Spinal cord (tissue), 10 donors: ENCODE results near the gene ARHGAP12. TPM values are rescaled to one million over a fixed set of nuclear protein-coding genes. Genes with fewer than 3 reads are reported as not detected.
A peak's percentile ranks its signal among the peaks of the same experiment; 100 is the strongest.
"Not testable (repeated sequence)": the region's sequence is repeated elsewhere in the genome, so short reads cannot be mapped to it uniquely, and the experiment has no call there.

Source experiments
- DNase-seq, 6 donors: peaks; one replicate each; pipeline versions ENCODE4 v3.0.0 to v3.0.0-alpha.2; 2013 to 2015; ENCODE audit warnings: low spot score in 6 of 6, low read depth in 4 of 6
- H3K27ac ChIP-seq: one replicate; pipeline ENCODE4 v1.5.1; 2013; ENCODE audit warnings: low read depth, low read length, control low read depth
- H3K27me3 ChIP-seq: one replicate; pipeline ENCODE4 v1.6.1; 2013; ENCODE audit warnings: low read length; ENCODE audit not compliant: control insufficient read depth, insufficient read depth
- H3K36me3 ChIP-seq: one replicate; pipeline ENCODE4 v1.6.1; 2013; ENCODE audit warnings: low read length; ENCODE audit not compliant: control insufficient read depth, insufficient read depth
- H3K4me1 ChIP-seq: one replicate; pipeline ENCODE4 v1.6.1; 2013; ENCODE audit warnings: low read length; ENCODE audit not compliant: control insufficient read depth, insufficient read depth
- H3K4me3 ChIP-seq: one replicate; pipeline ENCODE4 v1.5.1; 2013; ENCODE audit warnings: low read depth, low read length, control low read depth
- H3K9me3 ChIP-seq: one replicate; pipeline ENCODE4 v1.6.1; 2013; ENCODE audit warnings: low read length; ENCODE audit not compliant: control insufficient read depth, insufficient read depth
- WGBS: methylation state at CpG from one replicate; pipeline ENCODE4 v1.1.5; 2013; ENCODE audit warnings: missing lambda C conversion rate; ENCODE audit not compliant: insufficient coverage; 5-methylcytosine and 5-hydroxymethylcytosine counted together
- polyA plus RNA-seq, 2 donors: library from polyadenylated mRNA; unstranded; fragments of 120-200 nt; gene quantifications; one replicate each; pipeline ENCODE4 v1.2.1, GENCODE V29; 2013; ENCODE audit not compliant: insufficient read length in 2 of 2
- total RNA-seq, 2 donors: library from RNA; depleted of rRNA in 1 of 2; stranded (reverse); fragments of 120-200 nt in 1 of 2; fragments of >200 nt in 1 of 2; gene quantifications; one replicate each; pipeline versions ENCODE4 v1.2.3 to v1.2.4, GENCODE V29; 2013 to 2014
- donor health status: healthy.

ARHGAP12 gene
- total and polyA plus RNA-seq, 4 donors, result 40.0 to 87.2 (median 53.0) TPM

DNA sequence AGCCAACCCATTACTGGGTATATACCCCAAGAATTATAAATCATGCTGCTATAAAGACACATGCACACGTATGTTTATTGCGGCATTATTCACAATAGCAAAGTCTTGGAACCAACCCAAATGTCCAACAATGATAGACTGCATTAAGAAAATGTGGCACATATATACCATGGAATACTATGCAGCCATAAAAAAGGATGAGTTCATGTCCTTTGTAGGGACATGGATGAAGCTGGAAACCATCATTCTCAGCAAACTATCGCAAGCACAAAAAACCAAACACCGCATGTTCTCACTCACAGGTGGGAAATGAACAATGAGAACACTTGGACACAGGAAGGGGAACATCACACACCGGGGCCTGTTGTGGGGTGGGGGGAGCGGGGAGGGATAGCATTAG, 32.9 kb downstream of the ARHGAP12 start:
- WGBS, result no CpG with 5 or more reads among the region's 6 CpGs
- H3K4me1 ChIP-seq, H3K9me3 ChIP-seq, H3K27me3 ChIP-seq, H3K27ac ChIP-seq, H3K4me3 ChIP-seq, DNase-seq, H3K36me3 ChIP-seq: not testable (repeated sequence)

DNA sequence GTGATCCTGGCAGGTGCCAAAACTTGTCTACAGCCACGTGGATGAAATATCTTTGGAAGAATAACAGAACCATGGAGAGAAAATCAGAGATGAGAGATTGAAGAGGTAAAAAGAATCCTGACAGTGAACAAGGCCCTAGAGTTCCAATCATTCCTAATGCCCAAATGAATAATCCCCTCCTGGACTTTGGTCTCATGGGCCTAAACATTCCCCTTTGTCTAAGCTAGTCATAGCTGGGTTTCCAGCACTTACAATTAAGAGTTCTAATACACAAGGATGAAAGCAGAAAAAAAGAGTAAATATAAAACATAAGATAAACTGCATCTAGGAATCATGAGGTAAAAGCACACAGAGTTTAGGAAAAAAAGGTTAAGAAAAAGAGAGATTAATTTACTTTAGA, 40.2 kb downstream of the ARHGAP12 start:
- H3K27me3 ChIP-seq, result no peaks in the 10 kb centered on the region
- no peak overlapping the region for H3K27ac ChIP-seq
- WGBS, result no CpG with 5 or more reads among the region's 1 CpG
- H3K4me3 ChIP-seq, result no peak overlapping the region
- H3K36me3 ChIP-seq, result no peaks in the 10 kb centered on the region
- no peaks in the 10 kb centered on the region for H3K4me1 ChIP-seq
- no peaks in the 10 kb centered on the region for H3K9me3 ChIP-seq
- DNase-seq, result no peak

DNA sequence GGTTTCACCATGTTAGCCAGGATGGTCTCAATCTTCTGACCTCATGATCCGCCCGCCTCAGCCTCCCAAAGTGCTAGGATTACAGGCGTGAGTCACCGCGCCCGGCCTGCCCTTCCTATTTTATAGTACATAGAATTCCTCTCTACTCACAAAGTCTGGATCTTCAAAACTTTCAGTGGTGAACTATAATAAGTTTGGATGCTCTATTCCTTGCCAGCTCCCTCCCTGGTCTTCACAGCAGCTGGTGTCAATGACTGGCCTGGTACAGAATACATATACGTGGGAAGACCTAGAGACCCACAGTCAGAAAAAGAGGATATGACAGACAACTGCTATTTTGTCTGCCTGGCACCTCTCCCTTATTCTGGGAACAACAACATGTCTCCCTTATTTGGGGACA, 40.8 kb downstream of the ARHGAP12 start:
- H3K27me3 ChIP-seq, result no peaks in the 10 kb centered on the region
- no peak overlapping the region for H3K4me3 ChIP-seq
- H3K36me3 ChIP-seq, result no peaks in the 10 kb centered on the region
- no peaks in the 10 kb centered on the region for H3K9me3 ChIP-seq
- H3K4me1 ChIP-seq, result no peaks in the 10 kb centered on the region
- H3K27ac ChIP-seq, result no peak overlapping the region
- DNase-seq, result no peak
- WGBS, result 95% methylated on average over 7 of the region's 7 CpGs

DNA sequence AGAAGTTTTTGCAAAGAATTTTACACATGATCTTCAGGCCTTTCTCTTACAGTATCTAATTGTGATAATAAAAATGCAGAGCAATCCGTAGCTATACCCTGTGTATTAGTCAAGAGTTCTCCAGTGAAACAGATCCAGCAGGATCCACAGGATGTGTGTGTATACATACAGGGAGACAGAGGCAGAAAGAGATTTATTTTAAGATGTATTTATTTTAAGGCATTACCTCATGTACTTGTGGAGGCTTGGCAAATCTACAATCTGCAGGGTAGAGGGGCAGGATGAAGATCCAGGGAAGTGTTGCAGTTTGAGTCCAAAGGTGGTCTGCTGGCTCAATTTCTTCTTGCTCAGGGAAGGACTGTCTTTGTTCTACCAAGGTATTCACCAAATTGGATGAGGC, 41.7 kb downstream of the ARHGAP12 start:
- no peak for DNase-seq
- Histone ChIP-seq H3K27ac (no peak overlapping the region), H3K4me3 (no peak overlapping the region), H3K27me3 (no peaks in the 10 kb centered on the region), H3K4me1 (no peaks in the 10 kb centered on the region), H3K9me3 (no peaks in the 10 kb centered on the region), H3K36me3 (no peaks in the 10 kb centered on the region)
- WGBS, result no CpG with 5 or more reads among the region's 1 CpG

DNA sequence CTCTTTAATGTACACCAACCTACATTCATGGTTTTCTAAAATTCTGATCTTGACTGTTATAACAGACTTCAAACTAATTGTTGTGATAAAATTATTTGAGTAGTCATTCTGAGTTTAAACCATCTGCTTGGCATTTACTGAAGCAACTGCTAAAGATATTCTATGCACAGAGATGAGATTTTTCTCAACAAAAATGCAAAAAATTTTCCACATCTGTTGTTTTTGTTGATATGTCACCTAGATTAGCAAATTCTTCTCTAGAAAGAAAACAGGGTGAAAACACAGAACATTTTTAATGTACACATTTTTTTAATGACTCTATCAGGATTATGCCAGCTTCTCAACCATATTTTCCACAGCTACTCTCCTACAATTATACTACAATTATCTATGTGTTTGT, 42.7 kb downstream of the ARHGAP12 start:
- DNase-seq, result peak in 1 of 6 donors; percentile 40
- Histone ChIP-seq H3K36me3 (no peaks in the 10 kb centered on the region), H3K27ac (no peak overlapping the region), H3K4me1 (no peaks in the 10 kb centered on the region), H3K4me3 (no peak overlapping the region), H3K9me3 (no peaks in the 10 kb centered on the region), H3K27me3 (no peaks in the 10 kb centered on the region)

DNA sequence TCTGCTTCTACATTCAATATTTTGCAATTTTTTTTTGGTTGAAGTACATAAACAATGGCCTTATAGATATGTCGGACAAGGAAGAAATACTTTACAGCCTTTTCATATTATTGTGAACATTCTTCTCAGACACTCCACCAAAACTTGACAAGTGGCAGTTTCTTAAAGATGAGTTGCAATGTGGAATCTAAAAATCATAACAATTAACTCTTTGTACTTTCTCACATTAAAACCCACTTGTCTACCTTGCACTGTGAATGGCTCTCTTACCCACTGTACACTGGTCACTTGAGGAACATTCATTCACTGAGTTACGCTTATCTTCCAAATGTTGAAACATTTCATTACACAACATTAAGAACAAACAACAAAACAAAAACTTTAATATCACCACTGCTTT, 44.2 kb downstream of the ARHGAP12 start:
- H3K9me3 ChIP-seq, result no peaks in the 10 kb centered on the region
- no peaks in the 10 kb centered on the region for H3K4me1 ChIP-seq
- no peaks in the 10 kb centered on the region for H3K27me3 ChIP-seq
- H3K36me3 ChIP-seq, result no peaks in the 10 kb centered on the region
- no peak overlapping the region for H3K4me3 ChIP-seq
- no peak for DNase-seq
- no peak overlapping the region for H3K27ac ChIP-seq
- WGBS, result no CpG with 5 or more reads among the region's 2 CpGs

DNA sequence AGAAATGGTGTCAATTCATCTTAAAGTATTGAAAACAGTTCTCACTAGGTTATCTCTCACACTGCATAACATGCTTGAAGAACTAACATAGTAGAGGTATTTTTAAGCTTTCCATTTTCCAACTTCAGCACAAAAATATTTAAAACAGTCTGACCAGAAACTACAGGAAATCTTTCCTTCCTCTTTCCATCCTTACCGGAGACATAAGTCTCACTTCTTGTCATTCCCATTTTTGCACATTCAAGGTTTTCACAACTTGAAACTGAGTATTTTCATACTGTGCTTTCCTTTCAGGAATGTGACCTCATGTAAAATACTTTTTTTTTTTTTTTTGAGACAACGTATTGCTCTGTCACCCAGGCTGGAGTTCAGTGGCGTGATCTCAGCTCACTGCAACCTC, 45.2 kb downstream of the ARHGAP12 start:
- WGBS, result 65% methylated on average over 3 of the region's 3 CpGs
- Histone ChIP-seq H3K27ac (no peak overlapping the region), H3K4me3 (no peak overlapping the region)

DNA sequence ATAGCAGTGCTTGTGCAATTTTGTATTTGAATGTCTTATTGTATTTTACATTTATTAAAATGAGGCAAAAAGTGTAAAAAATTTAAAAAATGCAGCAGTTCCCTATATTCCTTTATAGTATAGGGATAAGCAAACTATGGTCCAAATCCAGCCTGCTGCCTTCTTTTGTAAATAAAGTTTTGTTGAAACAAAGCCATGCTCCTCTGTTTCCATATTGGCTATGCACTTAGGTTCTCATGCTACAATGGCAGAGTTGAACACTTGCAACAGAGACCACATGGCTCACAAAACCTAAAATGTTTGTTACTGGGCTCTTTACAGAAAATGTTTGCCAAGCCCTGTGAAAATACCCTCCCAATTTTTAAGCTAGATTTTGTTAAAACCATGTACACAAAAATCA, 50.1 kb downstream of the ARHGAP12 start:
- DNase-seq, result no peak
- Histone ChIP-seq H3K4me1 (no peaks in the 10 kb centered on the region), H3K9me3 (no peaks in the 10 kb centered on the region), H3K27me3 (no peaks in the 10 kb centered on the region), H3K27ac (no peak overlapping the region), H3K36me3 (no peaks in the 10 kb centered on the region), H3K4me3 (no peak overlapping the region)

More for the DNA sequence above, 45.2 kb downstream of the ARHGAP12 start:
- no peaks in the 10 kb centered on the region for H3K9me3 ChIP-seq
- no peak for DNase-seq
- no peaks in the 10 kb centered on the region for H3K36me3 ChIP-seq
- no peaks in the 10 kb centered on the region for H3K4me1 ChIP-seq
- no peaks in the 10 kb centered on the region for H3K27me3 ChIP-seq

DNA sequence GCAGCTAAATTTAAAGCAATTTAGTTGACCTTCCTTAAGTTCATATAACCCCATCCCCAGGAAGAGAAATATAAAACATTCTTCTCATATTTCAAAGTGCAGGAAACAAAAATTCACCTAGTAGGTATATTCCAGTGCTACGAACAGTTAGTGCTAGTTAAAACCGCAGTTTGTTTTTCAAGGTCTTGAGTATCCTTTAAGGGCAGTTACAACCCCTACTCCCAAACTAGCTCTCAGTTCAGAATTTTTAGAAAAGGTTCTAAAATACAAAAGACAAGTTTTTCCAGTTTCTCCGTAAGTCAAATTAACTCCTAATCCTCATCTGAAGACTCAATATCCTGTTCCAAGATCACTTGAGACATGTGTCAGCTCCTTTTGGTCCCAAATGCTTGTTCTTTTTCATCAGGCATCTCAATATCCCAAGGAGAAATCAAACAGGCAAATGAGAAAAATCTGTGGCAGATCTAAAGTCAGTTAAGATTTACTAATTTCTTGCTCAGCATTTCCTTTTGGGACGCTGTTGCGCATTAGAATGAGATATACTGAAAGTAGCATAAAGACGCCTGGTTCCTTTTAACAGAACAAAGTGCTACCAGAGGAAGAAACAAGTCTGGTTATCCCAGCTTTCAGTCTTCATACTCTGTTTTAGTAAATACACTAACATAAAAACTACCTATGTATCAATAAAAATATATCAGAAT, 51.8 kb downstream of the ARHGAP12 start:
- no peaks in the 10 kb centered on the region for H3K9me3 ChIP-seq
- no peak overlapping the region for H3K4me3 ChIP-seq
- H3K27me3 ChIP-seq, result no peaks in the 10 kb centered on the region
- no peaks in the 10 kb centered on the region for H3K4me1 ChIP-seq
- no peaks in the 10 kb centered on the region for H3K36me3 ChIP-seq
- H3K27ac ChIP-seq, result no peak overlapping the region
- 56% methylated on average over 1 of the region's 6 CpGs for WGBS
- DNase-seq, result peak in 2 of 6 donors; percentile 8 to 15

DNA sequence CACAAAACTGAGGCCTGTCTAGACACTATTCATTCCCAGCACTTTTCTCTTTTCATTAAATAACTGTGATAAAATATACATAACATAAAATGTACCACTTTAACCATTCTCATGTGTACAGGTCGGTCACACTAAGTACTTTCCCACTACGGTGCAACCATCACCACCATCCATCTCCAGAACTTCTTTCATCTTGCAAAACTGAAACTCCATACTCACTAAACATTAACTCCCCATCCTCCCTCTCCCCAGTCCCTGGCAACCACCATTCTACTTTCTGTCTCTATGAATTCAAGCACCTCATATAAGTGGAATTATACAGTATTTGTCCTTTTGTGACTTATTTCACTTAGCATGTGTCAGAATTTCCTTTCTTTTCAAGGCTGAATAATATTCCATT, 53.0 kb downstream of the ARHGAP12 start:
- DNase-seq, result no peak
- Histone ChIP-seq H3K9me3 (no peaks in the 10 kb centered on the region), H3K4me3 (no peak overlapping the region), H3K27ac (no peak overlapping the region), H3K27me3 (no peaks in the 10 kb centered on the region), H3K4me1 (no peaks in the 10 kb centered on the region), H3K36me3 (no peaks in the 10 kb centered on the region)
- 100% methylated on average over 2 of the region's 2 CpGs for WGBS
